ENCODE data around the gene COBL.

Gene COBL

GRCh38 chr7:51308696-51309095 lies 7.9 kb downstream of the COBL start:
- Mint-ChIP-seq H3K27me3 (peaks cover 3% of the 10 kb centered on the region), H3K36me3 (ENCODE audit: insufficient read depth) (no peaks in the 10 kb centered on the region), H3K9me3 (no peaks in the 10 kb centered on the region), H3K4me3 (no peak overlapping the region), H3K27ac (ENCODE audit: low read depth) (no peak overlapping the region), H3K4me1 (peaks cover 5% of the 10 kb centered on the region)
- no peak for DNase-seq (ENCODE audit: low spot score in 2 of 2)
- no peak for ATAC-seq (replicated peaks; ENCODE audit: extremely low read depth, poor library complexity, severe bottlenecking)

GRCh38 chr7:51308265-51308664 lies 8.3 kb downstream of the COBL start:
- no peaks in the 10 kb centered on the region for H3K9me3 Mint-ChIP-seq
- peaks cover 5% of the 10 kb centered on the region for H3K4me1 Mint-ChIP-seq
- ATAC-seq (replicated peaks; ENCODE audit: extremely low read depth, poor library complexity, severe bottlenecking) = no peak
- no peak overlapping the region for H3K27ac Mint-ChIP-seq (ENCODE audit: low read depth)
- no peaks in the 10 kb centered on the region for H3K27me3 Mint-ChIP-seq
- H3K4me3 Mint-ChIP-seq = no peak overlapping the region
- H3K36me3 Mint-ChIP-seq (ENCODE audit: insufficient read depth) = no peaks in the 10 kb centered on the region
- DNase-seq (ENCODE audit: low spot score in 2 of 2) = no peak

- Mint-ChIP-seq H3K27ac (ENCODE audit: low read depth) (no peak overlapping the region), H3K27me3 (no peaks in the 10 kb centered on the region), H3K4me3 (no peak overlapping the region), H3K4me1 (peaks cover 5% of the 10 kb centered on the region), H3K36me3 (ENCODE audit: insufficient read depth) (no peaks in the 10 kb centered on the region), H3K9me3 (no peaks in the 10 kb centered on the region)
- no peak for DNase-seq (ENCODE audit: low spot score in 2 of 2)
- no peak for ATAC-seq (replicated peaks; ENCODE audit: extremely low read depth, poor library complexity, severe bottlenecking)
Observed at GRCh38 chr7:51307651-51308210, 8.9 kb downstream of the COBL start.

- no peaks in the 10 kb centered on the region for H3K9me3 Mint-ChIP-seq
- no peak overlapping the region for H3K27ac Mint-ChIP-seq (ENCODE audit: low read depth)
- H3K36me3 Mint-ChIP-seq (ENCODE audit: insufficient read depth) = no peaks in the 10 kb centered on the region
- H3K27me3 Mint-ChIP-seq = peaks cover 2% of the 10 kb centered on the region
- no peak overlapping the region for H3K4me3 Mint-ChIP-seq
- H3K4me1 Mint-ChIP-seq = peaks cover 5% of the 10 kb centered on the region
- ATAC-seq (replicated peaks; ENCODE audit: extremely low read depth, poor library complexity, severe bottlenecking) = no peak
- DNase-seq (ENCODE audit: low spot score in 2 of 2) = no peak
Observed at GRCh38 chr7:51306761-51307160, 9.8 kb downstream of the COBL start.

GRCh38 chr7:51304729-51305128 lies 11.9 kb downstream of the COBL start:
- peaks cover 5% of the 10 kb centered on the region for H3K4me1 Mint-ChIP-seq
- ATAC-seq (replicated peaks; ENCODE audit: extremely low read depth, poor library complexity, severe bottlenecking) (no peak), DNase-seq (ENCODE audit: low spot score in 2 of 2) (no peak)
- no peaks in the 10 kb centered on the region for H3K36me3 Mint-ChIP-seq (ENCODE audit: insufficient read depth)
- H3K27ac Mint-ChIP-seq (ENCODE audit: low read depth) = no peak overlapping the region
- peaks cover 8% of the 10 kb centered on the region for H3K27me3 Mint-ChIP-seq
- no peak overlapping the region for H3K4me3 Mint-ChIP-seq
- H3K9me3 Mint-ChIP-seq = no peaks in the 10 kb centered on the region

- Mint-ChIP-seq H3K27ac (ENCODE audit: low read depth) (no peak overlapping the region), H3K4me3 (no peak overlapping the region), H3K9me3 (no peaks in the 10 kb centered on the region), H3K4me1 (peaks cover under 1% of the 10 kb centered on the region), H3K27me3 (peaks cover 8% of the 10 kb centered on the region), H3K36me3 (ENCODE audit: insufficient read depth) (no peaks in the 10 kb centered on the region)
- ATAC-seq (replicated peaks; ENCODE audit: extremely low read depth, poor library complexity, severe bottlenecking) (no peak), DNase-seq (ENCODE audit: low spot score in 2 of 2) (no peak)
Observed at GRCh38 chr7:51303142-51303525, 13.5 kb downstream of the COBL start.

GRCh38 chr7:51301806-51302205 lies 14.8 kb downstream of the COBL start:
- ATAC-seq (replicated peaks; ENCODE audit: extremely low read depth, poor library complexity, severe bottlenecking) (no peak), DNase-seq (ENCODE audit: low spot score in 2 of 2) (no peak)
- Mint-ChIP-seq H3K9me3 (no peaks in the 10 kb centered on the region), H3K4me1 (no peaks in the 10 kb centered on the region), H3K4me3 (no peak overlapping the region), H3K27ac (ENCODE audit: low read depth) (no peak overlapping the region), H3K27me3 (peaks cover 8% of the 10 kb centered on the region), H3K36me3 (ENCODE audit: insufficient read depth) (no peaks in the 10 kb centered on the region)

- Mint-ChIP-seq H3K4me3 (no peak overlapping the region), H3K4me1 (no peaks in the 10 kb centered on the region), H3K27me3 (peaks cover 8% of the 10 kb centered on the region), H3K9me3 (no peaks in the 10 kb centered on the region), H3K36me3 (ENCODE audit: insufficient read depth) (no peaks in the 10 kb centered on the region), H3K27ac (ENCODE audit: low read depth) (no peak overlapping the region)
- ATAC-seq (replicated peaks; ENCODE audit: extremely low read depth, poor library complexity, severe bottlenecking) = no peak
- DNase-seq (ENCODE audit: low spot score in 2 of 2) = no peak
Observed at GRCh38 chr7:51300762-51301674, 15.6 kb downstream of the COBL start.

GRCh38 chr7:51299391-51300133 lies 17.0 kb downstream of the COBL start:
- Mint-ChIP-seq H3K36me3 (ENCODE audit: insufficient read depth) (no peaks in the 10 kb centered on the region), H3K27ac (ENCODE audit: low read depth) (no peak overlapping the region), H3K4me3 (no peak overlapping the region), H3K27me3 (peaks cover 8% of the 10 kb centered on the region), H3K9me3 (no peaks in the 10 kb centered on the region), H3K4me1 (no peaks in the 10 kb centered on the region)
- DNase-seq (ENCODE audit: low spot score in 2 of 2) (no peak), ATAC-seq (replicated peaks; ENCODE audit: extremely low read depth, poor library complexity, severe bottlenecking) (no peak)

- Mint-ChIP-seq H3K4me1 (no peaks in the 10 kb centered on the region), H3K4me3 (no peak overlapping the region), H3K9me3 (no peaks in the 10 kb centered on the region), H3K27me3 (peaks cover 8% of the 10 kb centered on the region), H3K36me3 (ENCODE audit: insufficient read depth) (no peaks in the 10 kb centered on the region), H3K27ac (ENCODE audit: low read depth) (no peak overlapping the region)
- DNase-seq (ENCODE audit: low spot score in 2 of 2) (no peak), ATAC-seq (replicated peaks; ENCODE audit: extremely low read depth, poor library complexity, severe bottlenecking) (no peak)
Observed at GRCh38 chr7:51298912-51299311, 17.7 kb downstream of the COBL start.

GRCh38 chr7:51297986-51298385 lies 18.6 kb downstream of the COBL start:
- no peak overlapping the region for H3K27ac Mint-ChIP-seq (ENCODE audit: low read depth)
- DNase-seq (ENCODE audit: low spot score in 2 of 2) = no peak
- H3K9me3 Mint-ChIP-seq = no peaks in the 10 kb centered on the region
- no peaks in the 10 kb centered on the region for H3K4me1 Mint-ChIP-seq
- no peaks in the 10 kb centered on the region for H3K36me3 Mint-ChIP-seq (ENCODE audit: insufficient read depth)
- no peak overlapping the region for H3K4me3 Mint-ChIP-seq
- no peak for ATAC-seq (replicated peaks; ENCODE audit: extremely low read depth, poor library complexity, severe bottlenecking)
- H3K27me3 Mint-ChIP-seq = peaks cover 8% of the 10 kb centered on the region

GRCh38 chr7:51295440-51296245 lies 21.0 kb downstream of the COBL start:
- ATAC-seq (replicated peaks; ENCODE audit: extremely low read depth, poor library complexity, severe bottlenecking) (no peak), DNase-seq (ENCODE audit: low spot score in 2 of 2) (no peak)
- Mint-ChIP-seq H3K9me3 (no peaks in the 10 kb centered on the region), H3K4me1 (no peaks in the 10 kb centered on the region), H3K36me3 (ENCODE audit: insufficient read depth) (no peaks in the 10 kb centered on the region), H3K4me3 (no peak overlapping the region), H3K27ac (ENCODE audit: low read depth) (no peak overlapping the region), H3K27me3 (no peaks in the 10 kb centered on the region)
